Right cardiac atrium (tissue), 5 donors: ENCODE measurements around the gene INTS12. TPM values are rescaled to one million over a fixed set of nuclear protein-coding genes. Genes with fewer than 3 reads are reported as not detected.
A peak's percentile ranks its signal among the peaks of the same experiment; 100 is the strongest.
"Not testable (repeated sequence)": the region's sequence is repeated elsewhere in the genome, so short reads cannot be mapped to it uniquely, and the experiment has no call there.

Experiments
- ATAC-seq, 2 donors: fragments of 200-7000 bp; cut with Tn5 transposase; one replicate each; pipeline versions ENCODE4 v1.8.0 to v1.9.1; 2020; ENCODE audit warnings: moderate library complexity in 2 of 2, mild to moderate bottlenecking in 1 of 2
- DNase-seq, 3 donors: peaks; one replicate each; pipeline ENCODE4 v3.0.0-alpha.2; 2020
- H3K27ac ChIP-seq: one replicate; pipeline ENCODE4 v1.5.1; 2013; ENCODE audit warnings: mild to moderate bottlenecking, low read length, control low read depth, moderate library complexity
- H3K27me3 ChIP-seq: one replicate; pipeline ENCODE4 v1.6.1; 2013; ENCODE audit not compliant: control insufficient read depth, insufficient read depth
- H3K4me1 ChIP-seq: one replicate; pipeline ENCODE4 v1.6.1; 2013; ENCODE audit warnings: low read length; ENCODE audit not compliant: control insufficient read depth, insufficient read depth
- H3K4me3 ChIP-seq: one replicate; pipeline ENCODE4 v1.5.1; 2013; ENCODE audit warnings: low read length, control low read depth
- H3K9me3 ChIP-seq: one replicate; pipeline ENCODE4 v1.6.1; 2013; ENCODE audit warnings: low read length; ENCODE audit not compliant: control insufficient read depth
- WGBS: extraction: QIAGEN DNeasy Blood & Tissue Kit; methylation state at CpG from one replicate; pipeline ENCODE4 v1.1.7; 2013; 5-methylcytosine and 5-hydroxymethylcytosine counted together
- intact Hi-C, 4 donors: fragments of 100-400 bp; cut with DNase I; formaldehyde crosslinking; loops; one replicate each; pipeline versions ENCODE4 v1.11.0 to v1.14.0; 2022 to 2023
- polyA plus RNA-seq: library from polyadenylated mRNA; stranded (reverse); fragments of 200-250 nt; gene quantifications from one replicate; pipeline ENCODE4 v1.2.3, GENCODE V29; 2013
- total RNA-seq, 4 donors: library from RNA; stranded (reverse); fragmentation: NEBNext Ultra II Directional; extraction: Animal tissue kit (Norgen Biotek cat#: 25700); gene quantifications; one replicate each; pipeline ENCODE4 v1.2.1, GENCODE V29; 2021
- donor health status: healthy with polysubstance abuse.
- donor health status: DM: no; HTN: yes; CAD: no.
- donor health status: DM: no; HTN: no; CAD: no.
- donor health status: DM: no; HTN: yes; CAD: no; lungs with severe emphysema.
- donor health status: DM: yes; HTN: yes; CAD: no.

The INTS12 gene
- total and polyA plus RNA-seq, 5 donors = 18.4 to 23.1 (median 20.6) TPM

DNA sequence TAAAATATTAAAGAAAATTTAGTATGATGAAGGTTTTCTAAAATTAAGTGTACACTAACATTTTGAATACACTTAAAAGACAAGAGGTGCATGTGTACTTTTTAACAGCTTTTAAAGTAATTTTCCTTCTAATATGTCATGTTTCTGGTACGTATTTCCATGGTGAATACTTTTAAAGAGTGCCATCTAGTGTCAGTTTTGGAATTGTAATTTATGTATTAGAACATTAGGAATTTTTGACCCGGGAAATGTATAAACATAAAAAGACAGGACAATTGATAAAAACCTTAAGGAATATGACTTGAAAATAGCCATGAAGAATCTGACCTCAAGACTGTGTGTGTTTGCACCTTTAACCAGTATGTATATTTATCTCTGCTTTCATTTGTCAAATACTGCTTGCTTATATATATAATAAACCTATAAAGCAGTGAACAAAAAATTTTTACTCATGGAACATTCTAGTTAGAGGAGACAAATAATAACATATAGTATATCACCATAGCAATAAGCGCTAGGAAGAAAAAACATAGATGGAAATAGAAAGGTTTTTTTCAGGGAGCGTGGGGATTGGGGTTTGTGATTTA, 7.3 kb upstream of the INTS12 start:
- Histone ChIP-seq H3K27me3 (no peaks in the 10 kb centered on the region), H3K9me3 (no peaks in the 10 kb centered on the region), H3K4me3 (peak overlapping the region; percentile 15), H3K27ac (no peak overlapping the region), H3K4me1 (no peaks in the 10 kb centered on the region)
- WGBS = 46% methylated on average over 4 of the region's 4 CpGs
- intact Hi-C loops = loop anchor here in 1 of 4 donors (10.0 kb wide), 1 partner anchor 571 kb away; the partner anchor contains the start of gene TET2
- ATAC-seq = no peak
- no peak for DNase-seq

DNA sequence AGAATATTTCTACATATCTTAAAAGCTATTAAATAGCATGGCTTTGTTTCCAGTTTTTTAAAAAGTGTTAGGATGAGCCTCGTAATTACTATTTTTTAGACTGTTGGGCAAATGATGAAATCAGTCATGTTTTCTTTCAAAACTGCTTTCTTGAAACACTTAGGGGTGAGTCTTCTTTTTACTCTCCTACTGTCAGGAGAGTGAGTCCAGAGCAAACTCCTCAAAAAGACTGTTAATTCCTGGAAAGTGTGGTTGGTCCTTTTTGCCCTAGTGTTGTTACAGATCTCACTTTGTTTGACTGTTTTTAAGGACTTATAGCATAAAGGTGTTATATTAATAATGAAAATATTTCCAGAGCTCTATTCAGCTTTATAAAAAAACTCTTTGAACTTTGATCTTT, 6.4 kb upstream of the INTS12 start:
- intact Hi-C loops = loop anchor here in 1 of 4 donors (10.0 kb wide), 1 partner anchor 570 kb away; the partner anchor contains the start of gene TET2
- Histone ChIP-seq H3K4me3 (no peak overlapping the region), H3K4me1 (no peaks in the 10 kb centered on the region), H3K27ac (no peak overlapping the region), H3K9me3 (no peaks in the 10 kb centered on the region), H3K27me3 (no peaks in the 10 kb centered on the region)
- DNase-seq (no peak), ATAC-seq (no peak)
- 78% methylated on average over 1 of the region's 1 CpG for WGBS

DNA sequence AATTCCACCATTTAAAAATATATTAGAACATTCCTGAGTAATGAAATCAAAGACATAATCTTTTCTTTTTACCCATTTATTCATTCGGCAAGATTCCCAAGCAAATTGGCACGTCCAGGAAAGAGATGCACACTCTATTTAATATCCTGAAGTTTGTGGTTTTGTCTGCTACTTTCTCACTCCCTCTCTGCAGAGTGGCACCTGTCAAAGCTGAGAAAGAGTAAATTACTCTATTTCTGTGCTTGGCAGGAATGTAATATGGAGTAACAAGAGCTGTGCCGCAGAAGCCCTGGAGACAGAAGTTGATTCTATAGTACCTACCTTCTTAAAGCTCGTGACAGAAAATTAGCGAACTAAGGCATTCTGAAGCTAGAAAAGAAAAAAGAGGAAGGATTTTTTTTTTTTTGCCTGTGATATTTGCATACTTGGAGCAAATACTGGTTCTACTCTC, 5.6 kb upstream of the INTS12 start:
- H3K27ac ChIP-seq = no peak overlapping the region
- no peak for ATAC-seq
- no peaks in the 10 kb centered on the region for H3K4me1 ChIP-seq
- H3K9me3 ChIP-seq = no peaks in the 10 kb centered on the region
- DNase-seq = no peak
- H3K27me3 ChIP-seq = no peaks in the 10 kb centered on the region
- intact Hi-C loops = loop anchor here in 1 of 4 donors (10.0 kb wide), 1 partner anchor 569 kb away; the partner anchor contains the start of gene TET2
- 76% methylated on average over 5 of the region's 5 CpGs for WGBS
- H3K4me3 ChIP-seq = no peak overlapping the region

DNA sequence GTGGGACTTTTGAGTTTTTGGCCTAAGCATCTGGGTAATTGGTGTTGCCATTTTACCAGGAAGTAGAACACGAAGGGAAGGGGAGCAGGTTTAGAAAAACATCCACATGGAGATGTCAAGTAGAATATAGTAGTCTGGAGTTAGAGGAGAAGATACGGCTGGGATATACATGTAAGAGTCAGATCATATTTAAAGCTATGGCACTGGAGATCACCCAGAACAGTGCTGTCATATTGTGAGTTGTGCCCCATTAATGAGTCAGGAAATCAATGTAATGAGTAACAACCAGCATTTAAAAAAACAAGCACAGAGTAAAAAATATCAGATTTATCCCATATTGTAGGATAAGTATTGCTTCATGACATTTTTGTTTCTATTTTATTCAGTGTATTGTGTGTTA, 4.3 kb upstream of the INTS12 start:
- no peak for ATAC-seq
- no peak for DNase-seq
- no peaks in the 10 kb centered on the region for H3K9me3 ChIP-seq
- intact Hi-C loops = loop anchor here in 1 of 4 donors (10.0 kb wide), 1 partner anchor 568 kb away; the partner anchor contains the start of gene TET2
- H3K4me1 ChIP-seq = no peaks in the 10 kb centered on the region
- WGBS = 85% methylated on average over 2 of the region's 2 CpGs
- H3K27ac ChIP-seq = no peak overlapping the region
- no peak overlapping the region for H3K4me3 ChIP-seq
- H3K27me3 ChIP-seq = no peaks in the 10 kb centered on the region

DNA sequence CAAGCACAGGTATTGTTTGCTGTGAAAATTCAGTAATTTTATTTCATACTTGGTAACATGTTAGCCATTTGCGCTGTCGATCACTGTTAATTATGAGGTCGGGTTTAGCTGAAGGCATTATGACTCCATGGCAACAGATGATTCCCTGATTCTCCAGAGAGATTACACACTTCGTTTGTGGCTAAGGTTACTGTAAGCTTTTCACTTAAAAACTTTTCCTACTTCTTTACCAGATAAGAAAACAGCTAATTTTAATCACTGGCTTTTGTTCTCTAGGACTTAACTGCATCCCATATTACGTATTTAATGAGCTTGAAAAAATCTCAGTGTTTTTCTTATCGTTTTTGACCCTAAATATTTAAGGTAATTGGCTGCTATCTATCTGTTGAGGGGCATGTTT, 2.2 kb upstream of the INTS12 start:
- no peaks in the 10 kb centered on the region for H3K27me3 ChIP-seq
- DNase-seq (no peak), ATAC-seq (no peak)
- H3K9me3 ChIP-seq = no peaks in the 10 kb centered on the region
- H3K27ac ChIP-seq = no peak overlapping the region
- intact Hi-C loops = loop anchor here in 1 of 4 donors (10.0 kb wide), 1 partner anchor 566 kb away; the partner anchor contains the start of gene TET2
- no peak overlapping the region for H3K4me3 ChIP-seq
- 74% methylated on average over 6 of the region's 6 CpGs for WGBS
- H3K4me1 ChIP-seq = no peaks in the 10 kb centered on the region

DNA sequence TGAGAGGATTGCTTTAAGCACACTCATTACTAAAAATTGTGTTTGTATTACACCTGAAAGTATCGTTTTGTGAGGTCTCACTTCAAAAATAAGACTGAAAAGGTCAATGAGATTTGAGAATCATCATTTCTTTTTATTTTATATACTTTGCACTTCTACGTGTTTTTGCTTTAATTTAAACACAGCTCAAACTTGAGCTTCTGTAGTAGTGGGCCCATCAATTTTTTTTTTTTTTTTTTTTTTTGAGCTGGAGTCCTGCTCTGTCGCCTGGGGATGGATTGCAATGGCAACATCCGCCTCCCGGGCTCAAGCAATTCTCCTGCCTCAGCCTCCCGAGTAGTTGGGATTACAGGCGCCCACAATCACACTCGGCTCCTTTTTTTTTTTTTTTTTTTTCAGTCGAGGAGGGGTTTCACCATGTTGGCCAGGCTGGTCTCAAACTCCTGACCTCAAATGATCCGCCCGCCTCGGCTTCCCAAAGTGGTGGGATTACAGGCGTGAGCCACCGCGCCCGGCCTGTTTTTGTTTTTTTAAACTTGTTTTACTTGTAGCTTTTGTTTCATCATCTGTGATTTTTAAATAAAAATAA, 1.6 kb upstream of the INTS12 start:
- DNase-seq (no peak), ATAC-seq (no peak)
- Histone ChIP-seq H3K4me1 (no peaks in the 10 kb centered on the region), H3K4me3 (no peak overlapping the region), H3K27me3 (no peaks in the 10 kb centered on the region), H3K27ac (no peak overlapping the region), H3K9me3 (no peaks in the 10 kb centered on the region)
- 68% methylated on average over 16 of the region's 16 CpGs for WGBS
- intact Hi-C loops = loop anchor here in 1 of 4 donors (10.0 kb wide), 1 partner anchor 565 kb away; the partner anchor contains the start of gene TET2

DNA sequence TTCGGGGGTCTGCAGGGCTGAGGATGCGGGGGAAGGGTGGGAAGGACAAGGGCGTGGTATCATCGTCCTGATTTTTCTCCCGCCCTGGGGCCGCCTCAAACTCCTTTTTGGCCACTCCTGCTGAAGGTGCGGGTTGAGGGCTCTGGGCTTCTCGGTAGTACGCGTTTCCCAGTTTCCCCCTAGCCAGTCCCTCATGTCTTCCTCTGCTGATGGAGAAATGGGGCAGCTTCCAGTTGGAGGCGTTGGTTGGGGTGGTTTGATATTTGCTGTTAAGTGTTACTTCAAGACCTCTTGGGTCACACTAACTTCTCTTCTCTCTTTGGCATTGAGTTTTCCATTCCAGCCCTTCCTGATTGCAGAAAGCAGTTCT, 577 bp upstream of the INTS12 start:
- intact Hi-C loops = no loop called here
- WGBS = under 1% methylated on average over 11 of the region's 11 CpGs
- DNase-seq = peak in 1 of 3 donors; percentile 11

DNA sequence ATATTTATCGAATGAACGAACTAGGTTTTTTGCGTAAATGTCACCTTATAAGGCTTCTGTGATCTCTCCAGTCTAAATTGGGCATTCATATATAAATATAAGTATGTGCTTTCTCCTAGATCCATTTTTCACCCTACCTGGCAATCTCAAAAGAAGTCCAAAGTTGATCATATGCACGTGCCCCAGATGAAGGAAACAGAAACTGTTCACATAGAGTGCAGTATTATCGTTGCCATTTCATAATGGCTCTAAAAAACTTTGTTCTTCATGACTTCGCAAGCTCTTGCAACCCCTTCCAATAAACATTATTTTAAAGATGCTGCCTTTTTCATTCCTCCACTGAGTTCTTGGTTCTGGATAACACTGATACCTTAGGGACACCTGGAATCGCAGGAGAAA, 708 bp downstream of the INTS12 start:
- no peaks in the 10 kb centered on the region for H3K4me1 ChIP-seq
- H3K4me3 ChIP-seq = peak overlapping the region; percentile 85
- H3K27me3 ChIP-seq = no peaks in the 10 kb centered on the region
- intact Hi-C loops = no loop called here
- H3K9me3 ChIP-seq = no peaks in the 10 kb centered on the region
- WGBS = 28% methylated on average over 7 of the region's 7 CpGs
- no peak overlapping the region for H3K27ac ChIP-seq
- ATAC-seq (no peak), DNase-seq (no peak)

More for the DNA sequence above, 577 bp upstream of the INTS12 start:
- Histone ChIP-seq H3K4me1 (no peaks in the 10 kb centered on the region), H3K4me3 (peak overlapping the region; percentile 85), H3K27me3 (no peaks in the 10 kb centered on the region), H3K9me3 (no peaks in the 10 kb centered on the region), H3K27ac (peak overlapping the region; percentile 55)
- peak in 1 of 2 donors; percentile 53 for ATAC-seq

DNA sequence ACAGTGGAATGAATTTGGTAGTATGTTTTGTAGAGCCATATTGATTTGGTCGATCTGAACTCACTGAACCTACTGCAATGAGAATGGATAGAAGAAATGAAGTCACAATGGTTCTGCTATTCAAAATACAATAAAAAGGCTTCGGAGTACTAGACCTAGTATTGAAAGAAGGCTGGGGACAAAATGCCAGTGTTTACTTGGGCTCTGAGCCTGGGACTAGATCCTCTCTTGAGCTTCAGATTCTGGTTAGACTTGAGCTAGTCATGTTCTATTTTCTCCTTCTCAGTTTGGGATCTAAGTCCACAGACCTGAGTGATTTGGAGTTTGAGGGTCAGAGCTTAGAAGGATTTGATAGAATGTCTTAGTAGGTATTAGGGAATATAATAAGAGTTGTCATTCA, 9.9 kb downstream of the INTS12 start:
- intact Hi-C loops = no loop called here
- DNase-seq = no peak
- Histone ChIP-seq H3K4me1 (no peaks in the 10 kb centered on the region), H3K4me3 (no peak overlapping the region), H3K9me3 (no peaks in the 10 kb centered on the region), H3K27me3 (no peaks in the 10 kb centered on the region), H3K27ac (no peak overlapping the region)
- ATAC-seq = no peak
- WGBS = 88% methylated on average over 2 of the region's 2 CpGs

DNA sequence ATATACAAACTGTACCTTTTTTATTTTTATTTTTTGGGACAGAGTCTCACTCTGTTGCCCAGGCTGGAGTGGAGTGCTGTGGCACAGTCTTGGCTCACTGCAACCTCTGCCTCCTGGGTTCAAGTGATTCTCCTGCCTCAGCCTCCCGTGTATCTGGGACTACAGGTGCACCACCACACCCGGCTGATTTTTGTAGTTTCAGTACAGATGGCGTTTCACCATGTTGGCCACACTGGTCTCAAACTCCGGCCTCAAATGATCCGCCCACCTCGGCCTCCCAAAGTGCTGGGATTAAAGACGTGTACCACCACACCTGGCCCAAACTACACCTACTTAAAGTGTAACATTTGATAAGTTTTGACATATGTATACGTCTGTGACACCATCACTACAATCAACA, 12.7 kb downstream of the INTS12 start:
- intact Hi-C loops, ATAC-seq, H3K27ac ChIP-seq, H3K4me1 ChIP-seq, DNase-seq, H3K9me3 ChIP-seq, H3K27me3 ChIP-seq, H3K4me3 ChIP-seq: not testable (repeated sequence)
- WGBS = 89% methylated on average over 8 of the region's 8 CpGs

DNA sequence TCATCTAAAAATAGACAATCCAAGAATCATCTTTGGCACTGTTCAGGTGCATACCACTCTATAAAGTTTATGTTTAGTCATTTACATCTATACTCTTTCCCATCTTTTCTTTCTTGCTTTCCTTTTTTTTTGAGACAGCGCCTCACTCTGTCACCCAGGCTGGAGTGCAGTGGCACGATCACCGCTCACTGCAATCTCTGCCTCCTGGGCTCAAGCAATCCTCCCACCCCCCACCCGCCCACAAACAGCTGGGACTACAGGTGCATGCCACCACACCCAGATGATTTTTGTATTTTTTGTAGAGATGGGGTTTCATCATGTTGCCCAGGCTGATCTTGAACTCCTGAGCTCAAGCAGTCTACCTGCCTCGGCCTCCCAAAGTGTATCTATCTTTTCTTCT, 13.7 kb downstream of the INTS12 start:
- ATAC-seq, H3K4me3 ChIP-seq, H3K27ac ChIP-seq, H3K9me3 ChIP-seq, H3K27me3 ChIP-seq, H3K4me1 ChIP-seq, DNase-seq, intact Hi-C loops: not testable (repeated sequence)
- WGBS = 95% methylated on average over 5 of the region's 5 CpGs
